Measurements from ENCODE around the gene HOXB5.

The HOXB5 gene

GRCh38 chr17:48603959-48604769, 10.6 kb upstream of the HOXB5 start:
- DNase-seq (ENCODE audit: low read depth, low spot score) = no peak

GRCh38 chr17:48601539-48602425, 8.2 kb upstream of the HOXB5 start:
- no peak for DNase-seq (ENCODE audit: low read depth, low spot score)

GRCh38 chr17:48601207-48601538, 7.6 kb upstream of the HOXB5 start:
- DNase-seq (ENCODE audit: low read depth, low spot score) = no peak

GRCh38 chr17:48600244-48601098, 6.9 kb upstream of the HOXB5 start:
- DNase-seq (ENCODE audit: low read depth, low spot score) = no peak

GRCh38 chr17:48599354-48599753, 5.8 kb upstream of the HOXB5 start:
- DNase-seq (ENCODE audit: low read depth, low spot score) = no peak

GRCh38 chr17:48598736-48599135, 5.2 kb upstream of the HOXB5 start:
- DNase-seq (ENCODE audit: low read depth, low spot score) = no peak

GRCh38 chr17:48597778-48598631, 4.4 kb upstream of the HOXB5 start:
- DNase-seq (ENCODE audit: low read depth, low spot score) = peak; percentile 66

GRCh38 chr17:48597528-48597777, 3.9 kb upstream of the HOXB5 start:
- DNase-seq (ENCODE audit: low read depth, low spot score) = no peak

GRCh38 chr17:48596735-48597527, 3.4 kb upstream of the HOXB5 start:
- no peak for DNase-seq (ENCODE audit: low read depth, low spot score)

- no peak for DNase-seq (ENCODE audit: low read depth, low spot score)
Observed at GRCh38 chr17:48596000-48596734, 2.6 kb upstream of the HOXB5 start.

- DNase-seq (ENCODE audit: low read depth, low spot score) = no peak
Observed at GRCh38 chr17:48595278-48595999, 1.9 kb upstream of the HOXB5 start.

GRCh38 chr17:48594538-48595277, 1.1 kb upstream of the HOXB5 start:
- no peak for DNase-seq (ENCODE audit: low read depth, low spot score)

GRCh38 chr17:48593840-48594537, 410 bp upstream of the HOXB5 start:
- peak; percentile 95 for DNase-seq (ENCODE audit: low read depth, low spot score)

GRCh38 chr17:48592577-48592976, 1.0 kb downstream of the HOXB5 start:
- no peak for DNase-seq (ENCODE audit: low read depth, low spot score)

- no peak for DNase-seq (ENCODE audit: low read depth, low spot score)
Observed at GRCh38 chr17:48592057-48592514, 1.5 kb downstream of the HOXB5 start.

- no peak for DNase-seq (ENCODE audit: low read depth, low spot score)
Observed at GRCh38 chr17:48591255-48592056, 2.1 kb downstream of the HOXB5 start.

All from astrocyte of the hippocampus (primary cell).